Muscle of leg (tissue), 11 donors: ENCODE data around the gene TNRC18. TPM values are rescaled to one million over a fixed set of nuclear protein-coding genes. Genes with fewer than 3 reads are reported as not detected.
A peak's percentile ranks its signal among the peaks of the same experiment; 100 is the strongest.
"Not testable (repeated sequence)": the region's sequence is repeated elsewhere in the genome, so short reads cannot be mapped to it uniquely, and the experiment has no call there.

Experiments used
- DNase-seq: peaks from one replicate; pipeline ENCODE4 v3.0.0; 2013
- H3K27ac ChIP-seq: one replicate; pipeline ENCODE4 v1.5.1; 2013; ENCODE audit warnings: mild to moderate bottlenecking, low read length, control low read depth
- H3K27me3 ChIP-seq: one replicate; pipeline ENCODE4 v1.6.1; 2013; ENCODE audit warnings: low read length; ENCODE audit not compliant: control insufficient read depth, insufficient read depth
- H3K36me3 ChIP-seq: one replicate; pipeline ENCODE4 v1.6.1; 2013; ENCODE audit warnings: low read length; ENCODE audit not compliant: control insufficient read depth, insufficient read depth
- H3K4me1 ChIP-seq: one replicate; pipeline ENCODE4 v1.6.1; 2013; ENCODE audit warnings: low read length; ENCODE audit not compliant: control insufficient read depth, insufficient read depth
- H3K4me3 ChIP-seq: one replicate; pipeline ENCODE4 v1.5.1; 2013; ENCODE audit warnings: low read length, control low read depth
- H3K9me3 ChIP-seq: replicated peaks from 2 replicates; pipeline ENCODE4 v1.6.1; 2013; ENCODE audit warnings: low read depth, low read length; ENCODE audit not compliant: control insufficient read depth
- whole genome bisulfite sequencing: methylation state at CpG from one replicate; pipeline ENCODE4 v1.1.5; 2013; ENCODE audit warnings: missing lambda C conversion rate; ENCODE audit not compliant: insufficient coverage; 5-methylcytosine and 5-hydroxymethylcytosine counted together
- polyA plus RNA-seq, 8 donors: library from polyadenylated mRNA; unstranded; fragments of 120-200 nt; gene quantifications; one replicate each; pipeline versions ENCODE4 v1.2.1 to v1.2.3, GENCODE V29; 2013; ENCODE audit warnings: inconsistent platforms in 1 of 8, low replicate concordance in 1 of 8; ENCODE audit not compliant: insufficient read length in 8 of 8, insufficient read depth in 1 of 8
- total RNA-seq: library from RNA; stranded (reverse); fragments of 120-200 nt; gene quantifications from one replicate; pipeline ENCODE4 v1.2.4, GENCODE V29; 2013

The TNRC18 gene
- total and polyA plus RNA-seq, 9 donors, result 18.3 to 81.3 (median 56.6) TPM

DNA sequence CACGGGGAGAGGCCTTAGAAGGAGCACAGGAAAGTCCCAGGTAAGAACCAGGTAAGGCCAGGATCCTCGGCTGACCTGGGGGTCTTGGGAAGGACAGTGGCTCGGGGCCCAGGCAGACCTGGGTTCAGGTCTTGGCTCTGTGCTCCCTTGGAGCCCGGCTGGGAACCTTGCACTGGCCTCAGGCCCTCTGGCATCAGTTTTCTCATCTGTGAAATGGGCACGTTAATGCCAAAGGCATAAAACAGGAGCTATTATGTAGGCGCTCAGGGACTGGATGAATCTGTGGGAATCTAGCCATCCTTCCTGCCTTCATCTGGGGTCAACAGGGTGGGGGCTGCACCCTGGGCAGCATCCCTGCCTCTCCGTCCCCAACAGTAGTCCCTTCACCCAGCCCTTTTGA, 149.2 kb downstream of the TNRC18 start:
- no peak overlapping the region for H3K27ac ChIP-seq
- peaks cover 30% of the 10 kb centered on the region for H3K4me1 ChIP-seq
- no peaks in the 10 kb centered on the region for H3K36me3 ChIP-seq
- no peaks in the 10 kb centered on the region for H3K27me3 ChIP-seq
- no peaks in the 10 kb centered on the region for H3K9me3 ChIP-seq
- no peak overlapping the region for H3K4me3 ChIP-seq
- no peak for DNase-seq
- WGBS, result 88% methylated on average over 6 of the region's 7 CpGs

DNA sequence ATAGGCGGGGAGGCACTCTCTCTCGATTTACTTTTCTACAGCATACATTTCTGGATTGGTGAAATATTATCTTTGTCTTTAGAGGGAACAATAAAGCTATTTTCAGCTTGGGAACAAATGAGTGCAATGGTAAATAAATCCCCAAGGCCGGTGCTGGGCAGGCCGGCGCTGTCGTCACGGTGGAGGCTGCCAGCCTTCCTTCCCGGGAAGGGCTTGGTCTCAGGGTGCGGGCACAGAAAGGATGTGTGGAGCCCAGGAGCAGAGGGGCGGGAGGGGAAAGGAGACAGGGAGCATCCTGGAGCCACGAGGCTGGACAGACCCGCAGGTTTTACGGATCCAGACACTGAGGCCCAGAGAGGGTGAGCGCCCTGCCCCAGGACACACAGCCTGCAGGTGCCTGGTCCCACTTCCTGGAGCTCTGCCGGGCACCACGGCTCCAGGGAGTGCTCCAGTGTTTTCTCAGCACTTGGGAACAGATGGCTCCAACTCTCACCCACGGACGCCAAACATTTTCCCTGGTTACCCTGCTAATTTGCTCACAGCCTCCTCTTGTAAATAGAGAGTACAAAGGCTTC, 149.7 kb downstream of the TNRC18 start:
- peak; percentile 23 for DNase-seq
- 53% methylated on average over 12 of the region's 18 CpGs for WGBS
- not testable (repeated sequence) for H3K36me3 ChIP-seq, H3K27ac ChIP-seq, H3K4me3 ChIP-seq, H3K27me3 ChIP-seq, H3K9me3 ChIP-seq
- peaks cover 30% of the 10 kb centered on the region for H3K4me1 ChIP-seq

DNA sequence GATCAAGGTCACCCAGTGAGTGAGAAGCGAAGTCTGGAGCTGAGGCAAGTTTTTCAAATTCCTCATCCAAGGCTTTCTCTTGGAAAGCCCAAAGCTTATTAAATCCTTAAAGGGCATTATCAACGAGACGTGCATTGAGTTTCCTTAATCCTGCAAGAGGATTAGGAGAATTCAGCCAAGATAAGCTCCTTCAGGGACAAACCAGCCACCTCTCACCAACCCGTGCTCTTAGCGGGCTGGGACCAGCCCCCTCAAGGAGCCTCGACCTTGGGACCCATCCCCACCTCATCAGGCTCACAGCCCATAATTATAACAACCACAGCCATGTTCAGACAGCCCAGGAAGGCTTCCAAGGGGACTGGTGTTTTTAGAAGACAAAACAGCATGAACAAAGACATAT, 152.8 kb downstream of the TNRC18 start:
- H3K27ac ChIP-seq, result no peak overlapping the region
- H3K9me3 ChIP-seq, result no peaks in the 10 kb centered on the region
- 0% methylated on average over 1 of the region's 6 CpGs for WGBS
- H3K4me1 ChIP-seq, result peaks cover 20% of the 10 kb centered on the region
- no peaks in the 10 kb centered on the region for H3K36me3 ChIP-seq
- DNase-seq, result no peak
- no peaks in the 10 kb centered on the region for H3K27me3 ChIP-seq
- no peak overlapping the region for H3K4me3 ChIP-seq

DNA sequence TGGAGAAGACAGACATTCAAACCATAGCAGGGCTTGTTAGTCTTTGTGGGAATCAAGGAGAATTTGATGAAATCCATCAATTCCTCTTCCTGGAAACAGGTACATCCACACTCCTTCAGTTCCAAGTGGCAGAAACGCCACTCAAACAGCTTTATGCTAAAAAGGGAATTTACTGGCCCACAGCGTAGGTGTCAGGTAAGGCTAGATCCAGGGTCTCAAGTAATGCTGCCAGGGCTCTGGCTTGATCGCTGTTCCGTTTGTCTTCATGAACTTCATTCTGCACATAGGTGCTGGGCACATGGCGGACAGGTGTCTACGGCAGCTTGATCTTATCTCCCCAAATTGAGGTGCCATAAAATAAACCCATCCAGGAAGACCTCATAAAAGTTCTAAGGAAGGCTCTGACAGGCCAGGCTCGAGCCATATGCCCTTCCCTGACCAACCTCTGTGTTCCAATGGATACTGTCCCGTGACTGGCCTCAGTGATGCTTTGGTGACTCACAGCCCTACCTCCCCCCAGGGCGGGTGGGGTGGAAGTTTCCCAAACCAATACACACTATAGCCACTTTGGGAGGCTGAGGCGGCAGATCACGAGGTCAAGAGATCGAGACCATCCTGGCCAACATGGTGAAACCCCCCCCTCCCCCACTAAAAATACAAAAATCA, 153.5 kb downstream of the TNRC18 start:
- not testable (repeated sequence) for DNase-seq, H3K4me3 ChIP-seq, H3K9me3 ChIP-seq, H3K27me3 ChIP-seq, H3K36me3 ChIP-seq, H3K27ac ChIP-seq
- 80% methylated on average over 4 of the region's 12 CpGs for WGBS
- peaks cover 14% of the 10 kb centered on the region for H3K4me1 ChIP-seq

DNA sequence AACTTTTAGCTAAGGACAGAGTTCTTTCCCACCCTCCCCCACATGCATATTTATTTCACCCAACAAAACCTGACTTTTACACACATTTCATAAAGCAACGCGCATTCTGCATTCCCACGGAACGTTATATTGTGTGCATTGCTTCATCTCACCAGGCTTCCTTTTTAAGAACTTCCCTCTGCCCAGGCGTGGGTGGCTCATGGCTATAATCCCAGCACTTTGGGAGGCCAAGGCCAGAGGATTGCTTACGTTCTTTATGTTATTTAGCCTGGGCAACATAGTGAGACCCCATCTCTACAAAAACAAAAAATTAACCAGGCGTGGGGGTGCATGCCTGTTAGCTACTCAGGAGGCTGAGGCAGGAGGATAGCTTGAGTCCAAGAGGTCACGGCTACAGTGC, 155.8 kb downstream of the TNRC18 start:
- H3K27me3 ChIP-seq, H3K4me1 ChIP-seq, H3K27ac ChIP-seq, H3K4me3 ChIP-seq, H3K9me3 ChIP-seq, H3K36me3 ChIP-seq, DNase-seq: not testable (repeated sequence)
- WGBS, result 79% methylated on average over 7 of the region's 8 CpGs

DNA sequence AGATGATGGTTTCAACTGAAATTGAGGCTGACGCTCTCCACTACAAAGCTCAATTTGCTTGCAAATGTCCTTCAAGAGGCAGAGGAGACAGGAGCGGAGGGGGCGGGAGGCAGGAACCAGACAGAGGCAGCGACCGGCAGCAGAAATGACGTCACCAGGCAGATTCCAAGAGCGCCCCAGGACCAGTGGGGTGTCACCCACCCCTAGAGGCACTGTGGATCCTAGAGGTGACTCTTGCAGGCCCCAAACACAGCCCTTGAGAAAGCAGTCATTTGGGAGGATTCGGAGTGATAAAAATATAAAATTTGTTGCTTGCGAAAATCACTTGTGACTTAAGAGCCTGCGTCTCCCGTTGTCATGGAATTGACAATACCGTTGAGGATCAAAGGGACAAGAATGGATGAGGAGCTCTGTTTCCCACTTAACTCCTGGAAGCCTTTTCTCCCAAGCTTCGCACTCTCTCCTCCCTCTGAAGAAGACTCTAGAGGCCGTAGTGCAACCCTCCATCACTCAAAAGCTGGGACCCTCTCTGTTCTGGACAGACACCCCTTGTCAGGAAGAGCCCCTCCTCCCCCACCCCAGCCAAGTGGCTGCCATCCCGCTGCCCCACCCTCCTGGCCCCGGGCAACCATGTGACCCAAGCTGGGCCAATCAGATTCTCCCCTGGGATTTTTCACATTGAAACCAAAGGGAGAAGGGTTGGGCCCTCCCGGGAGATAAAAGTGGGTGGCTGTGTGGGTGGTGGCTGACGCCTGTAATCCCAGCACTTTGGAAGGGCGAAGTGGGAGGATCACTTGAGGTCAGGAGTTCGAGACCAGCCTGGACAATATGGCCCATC, 157.2 kb downstream of the TNRC18 start:
- Histone ChIP-seq H3K36me3 (no peaks in the 10 kb centered on the region), H3K27me3 (no peaks in the 10 kb centered on the region), H3K27ac (no peak overlapping the region), H3K9me3 (no peaks in the 10 kb centered on the region), H3K4me1 (no peaks in the 10 kb centered on the region), H3K4me3 (no peak overlapping the region)
- no peak for DNase-seq
- WGBS, result 46% methylated on average over 19 of the region's 20 CpGs

DNA sequence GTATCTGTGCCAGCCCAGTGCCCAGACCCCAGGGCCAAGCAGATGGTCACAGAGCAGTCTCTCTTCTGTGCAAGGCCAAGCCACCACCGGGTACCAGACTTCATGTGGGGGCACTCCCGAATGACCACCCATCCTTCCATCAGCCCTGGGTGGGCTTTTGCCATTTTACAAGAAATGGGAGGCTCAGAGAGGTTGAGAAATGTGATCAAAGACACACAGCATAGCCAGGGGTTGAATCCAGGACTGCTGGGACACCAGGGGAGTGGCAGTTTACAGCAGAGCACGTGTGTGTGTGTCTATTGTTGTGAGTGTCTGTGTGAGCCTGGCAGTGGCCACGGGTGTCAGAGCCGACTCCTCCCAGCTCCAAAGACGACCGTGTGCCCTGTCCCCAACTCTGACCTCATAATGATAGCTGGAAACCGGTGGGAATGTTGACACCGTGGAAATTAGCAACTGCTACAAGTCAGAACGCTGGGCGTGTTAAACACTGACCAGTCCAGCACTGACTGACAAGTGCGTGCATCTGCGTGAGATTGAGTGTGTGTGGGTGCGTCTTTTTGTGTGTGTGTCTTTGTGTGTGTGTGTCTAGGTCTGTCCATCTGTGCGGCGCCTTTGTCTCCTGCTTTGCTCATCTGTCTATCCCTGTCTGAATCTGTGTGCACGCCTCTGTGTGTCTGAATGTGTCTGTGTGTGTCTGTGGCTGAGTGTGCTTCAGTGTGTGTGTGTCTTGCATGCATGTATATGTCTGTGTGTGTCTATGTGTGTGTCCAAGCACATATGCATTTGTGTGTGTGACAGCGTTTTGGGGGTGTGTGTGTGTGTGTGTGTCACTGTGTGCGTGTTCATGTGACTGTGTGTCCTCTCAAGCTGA, 158.1 kb downstream of the TNRC18 start:
- no peak overlapping the region for H3K27ac ChIP-seq
- 48% methylated on average over 14 of the region's 19 CpGs for WGBS
- H3K27me3 ChIP-seq, result no peaks in the 10 kb centered on the region
- H3K4me3 ChIP-seq, result no peak overlapping the region
- H3K4me1 ChIP-seq, result no peaks in the 10 kb centered on the region
- no peaks in the 10 kb centered on the region for H3K36me3 ChIP-seq
- no peaks in the 10 kb centered on the region for H3K9me3 ChIP-seq
- no peak for DNase-seq

DNA sequence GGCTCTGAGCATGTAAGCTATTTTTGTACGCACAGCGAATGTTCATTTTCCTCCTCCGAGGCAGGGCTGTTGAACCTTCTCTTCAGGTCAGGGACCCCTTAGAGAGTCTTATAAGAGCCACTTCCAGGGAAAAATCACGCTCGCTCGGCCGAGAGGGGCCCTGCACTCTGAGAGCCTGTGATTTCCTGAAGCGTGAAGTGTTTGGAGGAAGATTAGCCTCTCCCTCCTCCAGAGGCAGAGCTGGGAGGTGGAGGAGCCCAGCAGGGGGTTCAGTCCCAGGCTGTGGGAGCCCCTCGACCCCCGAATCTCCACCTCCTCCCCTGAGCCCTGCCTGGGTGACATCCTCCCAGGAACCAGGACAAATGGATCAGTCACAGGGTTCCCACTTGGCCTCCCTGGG, 160.6 kb downstream of the TNRC18 start:
- H3K36me3 ChIP-seq, H3K4me1 ChIP-seq, H3K9me3 ChIP-seq, H3K4me3 ChIP-seq, H3K27me3 ChIP-seq, H3K27ac ChIP-seq, DNase-seq: not testable (repeated sequence)
- WGBS, result 35% methylated on average over 4 of the region's 10 CpGs

DNA sequence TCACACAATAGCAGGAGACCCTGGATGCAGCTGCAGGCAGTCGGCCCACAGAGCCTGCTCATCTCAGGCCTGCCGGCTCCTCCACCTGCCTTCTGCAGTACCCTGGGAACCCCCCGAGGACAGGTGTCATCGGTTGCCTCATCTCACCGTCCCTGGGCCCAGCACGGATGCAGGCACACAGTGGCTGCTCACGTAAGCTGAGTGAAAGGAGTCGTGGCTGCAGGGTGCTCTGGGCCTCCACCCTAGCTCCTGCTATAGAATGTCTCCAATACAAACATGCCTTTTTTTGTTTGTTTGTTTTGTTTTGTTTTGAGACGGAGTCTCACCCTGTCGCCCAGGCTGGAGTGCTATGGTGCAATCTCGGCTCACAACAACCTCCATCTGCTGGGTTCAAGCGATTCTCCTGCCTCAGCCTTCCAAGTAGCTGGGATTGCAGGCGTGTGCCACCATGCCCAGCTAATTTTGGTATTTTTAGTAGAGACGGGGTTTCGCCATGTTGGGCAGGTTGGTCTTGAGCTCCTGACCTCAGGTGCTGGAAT, 163.0 kb downstream of the TNRC18 start:
- H3K36me3 ChIP-seq, H3K4me3 ChIP-seq, H3K4me1 ChIP-seq, H3K27me3 ChIP-seq, H3K27ac ChIP-seq, DNase-seq, H3K9me3 ChIP-seq: not testable (repeated sequence)
- 72% methylated on average over 6 of the region's 15 CpGs for whole genome bisulfite sequencing
